ENCODE measurements around the gene TMEM175. TPM values are rescaled to one million over a fixed set of nuclear protein-coding genes. Genes with fewer than 3 reads are reported as not detected.

The TMEM175 gene
- total and polyA plus RNA-seq, 2 of the 8 experiments (the other 6 are each of a cell fraction or from before 2014, with no cell fraction given), result 4.9 to 20.7 TPM

DNA sequence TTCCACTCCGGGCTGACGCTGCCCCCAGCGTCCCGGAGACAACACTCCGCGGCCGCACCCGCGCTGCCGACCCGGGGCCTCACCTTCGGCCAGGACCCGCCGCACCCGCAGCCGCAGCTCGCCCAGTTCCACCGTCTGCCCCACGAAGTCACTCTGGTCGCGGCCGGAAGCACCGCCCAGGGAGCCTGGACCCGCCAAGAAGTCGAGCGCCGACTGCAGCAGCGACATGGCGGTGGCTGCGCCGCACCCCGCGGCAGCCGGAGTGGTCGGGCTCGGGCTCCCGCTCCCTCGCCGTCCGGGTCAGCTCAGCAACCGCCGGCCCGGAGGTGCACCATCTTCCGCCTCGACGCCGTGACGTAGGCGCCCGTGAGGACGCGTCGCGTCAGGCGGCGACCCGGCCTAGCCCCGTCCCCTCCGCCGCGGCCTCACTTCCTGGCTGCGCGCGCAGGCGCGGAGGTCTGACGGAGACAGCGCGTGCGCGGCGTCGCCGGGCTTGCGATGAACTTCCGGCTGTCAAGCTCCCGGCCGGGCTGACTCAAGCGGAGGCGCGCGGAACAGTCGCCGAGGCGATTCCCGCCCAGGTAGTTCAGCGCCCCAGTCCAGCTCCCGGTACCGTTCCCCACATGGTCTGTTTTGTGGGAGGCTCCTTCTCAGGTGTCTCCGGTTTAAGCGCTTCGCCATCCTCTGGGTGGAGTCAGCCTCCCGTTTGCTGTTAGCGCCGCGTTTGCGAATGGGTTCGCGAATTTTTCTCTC lies at the start of gene TMEM175, which contains the start of gene GAK (continued):
- peak; percentile 90 for TF ChIP-seq KDM4A (IDR thresholded peaks at IDR 0.05; ENCODE audit: low read depth, low read length, severe bottlenecking)
- no peak for TF ChIP-seq BACH1 (IDR thresholded peaks at IDR 0.05; ENCODE audit: low read length)
- TF ChIP-seq KDM5A (IDR thresholded peaks at IDR 0.05; ENCODE audit: low read length), result no peak
- TF ChIP-seq, protein P1, sequence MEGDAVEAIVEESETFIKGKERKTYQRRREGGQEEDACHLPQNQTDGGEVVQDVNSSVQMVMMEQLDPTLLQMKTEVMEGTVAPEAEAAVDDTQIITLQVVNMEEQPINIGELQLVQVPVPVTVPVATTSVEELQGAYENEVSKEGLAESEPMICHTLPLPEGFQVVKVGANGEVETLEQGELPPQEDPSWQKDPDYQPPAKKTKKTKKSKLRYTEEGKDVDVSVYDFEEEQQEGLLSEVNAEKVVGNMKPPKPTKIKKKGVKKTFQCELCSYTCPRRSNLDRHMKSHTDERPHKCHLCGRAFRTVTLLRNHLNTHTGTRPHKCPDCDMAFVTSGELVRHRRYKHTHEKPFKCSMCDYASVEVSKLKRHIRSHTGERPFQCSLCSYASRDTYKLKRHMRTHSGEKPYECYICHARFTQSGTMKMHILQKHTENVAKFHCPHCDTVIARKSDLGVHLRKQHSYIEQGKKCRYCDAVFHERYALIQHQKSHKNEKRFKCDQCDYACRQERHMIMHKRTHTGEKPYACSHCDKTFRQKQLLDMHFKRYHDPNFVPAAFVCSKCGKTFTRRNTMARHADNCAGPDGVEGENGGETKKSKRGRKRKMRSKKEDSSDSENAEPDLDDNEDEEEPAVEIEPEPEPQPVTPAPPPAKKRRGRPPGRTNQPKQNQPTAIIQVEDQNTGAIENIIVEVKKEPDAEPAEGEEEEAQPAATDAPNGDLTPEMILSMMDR (IDR thresholded peaks at IDR 0.05; ENCODE audit: control extremely low read depth in 1 of 3, insufficient read depth in 1 of 3, low read depth in 1 of 3, low read length in 3 of 3), result no peak; a peak in 1 of 4 replicates
- no peak for TF ChIP-seq RXRA (IDR thresholded peaks at IDR 0.05; ENCODE audit: insufficient read depth, low read depth, low read length)
- no peak for TF ChIP-seq TCF12 (IDR thresholded peaks at IDR 0.05; ENCODE audit: low read depth, low read length)
- peak; percentile 4; the same call in 1 of the 2 replicates for TF ChIP-seq BRCA1 (IDR thresholded peaks at IDR 0.05; ENCODE audit: low read depth, low read length)
- no peak for TF ChIP-seq POU5F1 (IDR thresholded peaks at IDR 0.05; ENCODE audit: low read depth, low read length)
- TF ChIP-seq POLR2AphosphoS5 (IDR thresholded peaks at IDR 0.05; ENCODE audit: low read depth, low read length), result peak; percentile 65
- TF ChIP-seq PHF8 (conservative IDR thresholded peaks at IDR 0.05; ENCODE audit: low read depth, low read length), result peak; percentile 92
- no peak for TF ChIP-seq FOSL1 (IDR thresholded peaks at IDR 0.05; ENCODE audit: insufficient read depth, low read depth, low read length)
- TF ChIP-seq KDM1A (IDR thresholded peaks at IDR 0.05; ENCODE audit: borderline replicate concordance, low read length), result no peak
- no peak for TF ChIP-seq CHD1 (IDR thresholded peaks at IDR 0.05; ENCODE audit: low read depth, low read length)
- TF ChIP-seq GTF2F1 (IDR thresholded peaks at IDR 0.05; ENCODE audit: borderline replicate concordance, low read depth, low read length), result no peak
- TF ChIP-seq TAF7 (optimal IDR thresholded peaks at IDR 0.05; ENCODE audit: borderline replicate concordance, low read depth, low read length), result no peak
- no peak for TF ChIP-seq MAFK (IDR thresholded peaks at IDR 0.05; ENCODE audit: low read depth, low read length)
- TF ChIP-seq JUND (IDR thresholded peaks at IDR 0.05; ENCODE audit: low read length), result no peak
- no peak for TF ChIP-seq SUZ12 (IDR thresholded peaks at IDR 0.05; ENCODE audit: low read length)
- no peak for TF ChIP-seq SRF (IDR thresholded peaks at IDR 0.05; ENCODE audit: low read depth, low read length)
- peak; percentile 61; the same call in 1 of the 2 replicates for TF ChIP-seq TBP (IDR thresholded peaks at IDR 0.05; ENCODE audit: low read depth, low read length)
- TF ChIP-seq CBX5 (IDR thresholded peaks at IDR 0.05; ENCODE audit: low read depth, low read length), result no peak
- peak; percentile 93 for TF ChIP-seq ASH2L (IDR thresholded peaks at IDR 0.05; ENCODE audit: low read length)
- peak; percentile 69; the same call in 1 of the 2 replicates for TF ChIP-seq YY1 (IDR thresholded peaks at IDR 0.05; ENCODE audit: low read depth, low read length)
- TF ChIP-seq SP4 (IDR thresholded peaks at IDR 0.05; ENCODE audit: low read length), result peak; percentile 54; the same call in 1 of the 2 replicates
